GDM1 (cell line): ENCODE results near the gene LRCH3.

Experiments
- DNase-seq: peaks from one replicate; lab custom pipeline; 2025; lab: John Stamatoyannopoulos, UW

Gene LRCH3

DNA sequence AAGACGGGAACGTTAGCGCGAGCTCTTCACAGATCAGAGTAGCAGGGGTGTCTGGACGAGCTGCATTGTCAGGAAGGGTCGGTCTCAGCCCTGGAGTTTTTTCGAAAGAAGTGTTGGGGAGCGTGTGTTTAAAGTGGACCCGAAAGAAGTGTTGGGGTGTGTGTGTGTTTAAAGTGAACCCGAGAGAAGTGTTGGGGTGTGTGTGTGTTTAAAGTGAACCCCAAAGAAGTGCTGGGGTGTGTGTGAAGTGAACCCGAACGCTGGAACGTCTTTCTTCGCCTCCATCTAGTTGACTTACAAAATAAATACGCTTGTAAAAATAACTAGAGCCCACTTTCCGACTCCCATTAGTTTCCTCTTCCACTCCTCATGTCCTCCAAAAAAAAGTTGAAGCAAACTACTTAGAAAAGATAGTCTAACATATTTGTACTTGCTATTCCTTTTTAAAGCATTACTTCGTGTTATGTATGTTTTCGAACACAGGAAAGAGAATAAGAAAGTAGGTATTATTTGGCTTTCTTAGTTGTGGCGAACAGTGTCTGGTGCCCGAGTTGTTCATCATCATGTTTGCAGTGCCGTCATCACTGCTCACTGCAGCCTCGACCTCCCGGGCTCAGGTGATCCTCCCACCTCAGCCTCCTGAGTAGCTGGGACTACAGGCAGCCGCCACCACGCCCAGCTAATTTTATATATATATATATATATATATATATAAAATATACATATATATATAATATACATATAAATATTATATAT is 1.0 kb downstream of the LRCH3 start:
- DNase-seq = no peak

DNA sequence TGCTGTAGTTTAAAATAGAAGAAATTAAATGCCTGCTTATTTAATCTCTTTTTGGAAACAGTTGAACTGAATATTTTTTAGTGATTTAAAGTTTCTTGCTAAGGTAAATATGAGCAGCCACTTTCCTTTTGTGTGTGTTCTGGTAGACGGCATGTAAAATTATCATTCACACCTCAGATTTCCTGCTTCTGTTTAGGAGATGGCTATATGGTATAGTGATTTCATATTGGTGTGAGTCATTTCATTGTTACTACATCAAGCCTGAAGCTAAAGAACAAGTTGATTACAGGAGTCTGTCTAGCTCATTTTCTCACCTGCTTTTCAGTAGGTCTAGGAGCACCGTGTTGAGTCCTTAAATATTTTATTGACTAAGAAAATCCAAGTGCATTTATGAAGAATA is 2.2 kb downstream of the LRCH3 start:
- DNase-seq = no peak

DNA sequence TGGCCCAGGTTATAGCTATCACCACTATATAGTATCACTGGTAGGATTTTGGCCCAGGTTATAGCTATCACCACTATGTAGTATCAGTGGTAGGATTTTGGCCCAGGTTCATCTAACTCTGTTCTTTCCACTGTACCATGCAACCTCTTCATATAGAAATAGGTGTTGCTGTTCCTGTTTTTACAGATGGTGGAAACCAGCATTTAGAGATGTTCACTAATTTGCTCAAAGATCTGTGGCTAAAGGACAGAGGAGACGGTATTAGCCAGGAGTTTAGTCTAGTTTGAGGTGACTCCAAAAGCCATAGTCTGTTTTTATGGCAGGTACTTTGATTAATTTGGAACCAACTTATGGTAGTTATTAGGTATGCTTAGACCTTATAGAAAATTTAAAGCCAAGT is 3.1 kb downstream of the LRCH3 start:
- no peak for DNase-seq

DNA sequence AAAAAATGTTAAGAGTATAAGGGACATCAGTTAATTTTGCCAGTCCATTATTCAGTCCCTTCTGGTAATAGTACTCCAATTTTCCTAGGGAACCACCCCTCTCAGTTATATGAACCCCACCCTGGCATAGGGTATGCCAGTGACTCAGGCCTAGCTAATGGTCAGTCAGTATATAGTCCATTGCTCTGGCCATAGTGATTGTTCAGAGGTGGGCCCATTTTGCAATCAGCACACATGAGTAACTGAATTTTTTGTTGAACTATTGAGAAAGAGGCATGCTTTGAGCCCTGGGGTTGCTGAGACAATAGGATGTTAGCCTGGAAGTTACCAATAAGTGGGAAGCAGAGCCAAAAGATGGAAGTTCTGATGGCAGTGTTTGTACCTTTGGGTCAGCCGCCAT is 4.1 kb downstream of the LRCH3 start:
- no peak for DNase-seq

DNA sequence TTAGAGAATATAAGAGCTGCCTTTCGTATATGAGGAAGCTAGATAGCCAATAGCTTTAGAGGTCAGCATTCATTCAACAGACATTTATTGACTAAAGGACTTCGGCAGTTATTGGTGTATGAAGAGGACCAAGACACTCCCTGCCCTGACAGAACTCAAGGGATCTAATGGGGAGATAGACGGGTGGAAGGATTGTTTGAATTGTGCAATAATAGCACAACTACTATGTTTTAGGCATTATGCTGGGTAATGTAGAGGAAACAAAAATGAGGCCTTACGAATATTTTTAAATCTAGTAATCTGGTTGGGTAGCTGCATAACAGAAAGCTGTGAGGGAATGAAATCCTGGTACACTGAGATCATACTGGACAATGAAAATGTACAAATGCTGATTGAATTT is 5.0 kb downstream of the LRCH3 start:
- DNase-seq = no peak

DNA sequence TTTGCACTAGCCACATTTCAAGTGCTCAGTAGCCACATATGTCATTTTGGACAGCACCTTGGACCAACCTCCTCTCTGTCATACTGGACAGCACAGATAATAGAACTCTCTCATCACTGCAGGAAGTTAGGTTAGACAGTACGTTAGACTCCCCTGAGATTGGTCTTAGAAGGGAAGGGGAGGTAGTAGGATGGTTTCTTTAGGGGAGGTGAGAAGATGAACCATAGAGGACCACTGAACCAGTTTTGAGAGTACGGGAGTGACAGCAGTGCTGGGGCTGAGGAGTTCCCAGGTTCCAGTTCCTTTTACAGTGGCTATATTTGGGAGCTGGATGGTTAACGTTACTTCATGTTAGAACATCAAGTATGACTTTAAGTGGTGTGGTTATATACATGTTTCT is 7.8 kb downstream of the LRCH3 start:
- DNase-seq = no peak

DNA sequence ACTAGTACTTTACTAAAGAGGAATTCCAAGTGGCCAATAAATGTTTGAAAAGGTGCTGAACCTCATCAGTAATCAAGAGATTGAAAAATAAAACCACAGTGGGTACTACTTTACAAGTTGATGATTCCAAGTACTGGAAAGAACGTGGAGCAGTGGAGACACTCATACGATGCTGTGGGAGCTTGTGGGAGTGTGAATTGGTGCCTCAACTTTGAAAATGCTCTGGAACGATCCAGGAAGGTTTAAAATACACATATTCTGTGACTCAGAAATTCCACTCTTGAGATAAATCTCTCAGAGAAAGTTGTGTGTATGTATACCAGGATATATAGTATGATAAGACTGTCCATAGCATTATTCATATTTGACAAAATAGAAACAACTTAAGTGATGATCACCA is 9.3 kb downstream of the LRCH3 start:
- DNase-seq = no peak

DNA sequence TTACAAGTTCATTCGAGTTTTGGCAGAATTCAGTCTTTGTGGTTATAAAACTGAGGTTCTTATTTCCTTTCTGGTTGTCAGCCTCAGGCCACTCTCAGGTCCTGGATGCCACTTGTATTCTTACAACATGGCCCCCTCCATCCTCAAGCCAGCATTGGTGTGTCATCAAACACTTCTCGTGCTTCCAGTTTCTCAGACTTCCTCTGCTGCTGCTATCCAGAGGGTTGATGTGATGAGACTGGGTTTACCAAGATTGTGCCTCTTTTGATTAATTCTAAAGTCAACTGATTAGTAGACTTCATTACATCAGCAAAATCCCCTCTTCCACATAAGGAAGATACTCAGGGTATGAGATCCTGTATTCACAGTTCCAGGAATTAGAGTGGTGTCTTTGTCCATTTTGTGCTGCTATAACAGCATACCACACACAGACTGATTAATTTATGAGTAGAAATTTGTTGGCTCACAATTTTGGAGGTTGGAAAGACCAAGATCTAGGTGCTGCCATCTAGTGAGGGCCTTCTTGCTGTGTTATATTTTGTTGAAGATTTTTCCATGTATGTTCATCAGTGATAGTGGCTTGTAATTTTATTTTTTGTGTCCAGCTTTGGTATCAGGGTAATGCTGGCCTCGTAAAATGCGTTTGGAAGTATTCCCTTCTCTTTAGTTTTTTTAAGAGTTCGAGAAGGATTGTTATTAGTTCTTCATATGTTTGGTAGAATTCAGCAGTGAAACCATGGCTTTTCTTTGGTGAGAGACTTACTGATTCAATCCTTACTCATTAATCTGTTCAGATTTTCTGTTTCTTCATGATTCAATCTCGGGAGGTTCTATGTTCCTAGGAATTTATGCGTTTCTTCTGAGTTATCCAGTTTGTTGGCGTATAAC is 11.1 kb downstream of the LRCH3 start:
- DNase-seq = no peak

DNA sequence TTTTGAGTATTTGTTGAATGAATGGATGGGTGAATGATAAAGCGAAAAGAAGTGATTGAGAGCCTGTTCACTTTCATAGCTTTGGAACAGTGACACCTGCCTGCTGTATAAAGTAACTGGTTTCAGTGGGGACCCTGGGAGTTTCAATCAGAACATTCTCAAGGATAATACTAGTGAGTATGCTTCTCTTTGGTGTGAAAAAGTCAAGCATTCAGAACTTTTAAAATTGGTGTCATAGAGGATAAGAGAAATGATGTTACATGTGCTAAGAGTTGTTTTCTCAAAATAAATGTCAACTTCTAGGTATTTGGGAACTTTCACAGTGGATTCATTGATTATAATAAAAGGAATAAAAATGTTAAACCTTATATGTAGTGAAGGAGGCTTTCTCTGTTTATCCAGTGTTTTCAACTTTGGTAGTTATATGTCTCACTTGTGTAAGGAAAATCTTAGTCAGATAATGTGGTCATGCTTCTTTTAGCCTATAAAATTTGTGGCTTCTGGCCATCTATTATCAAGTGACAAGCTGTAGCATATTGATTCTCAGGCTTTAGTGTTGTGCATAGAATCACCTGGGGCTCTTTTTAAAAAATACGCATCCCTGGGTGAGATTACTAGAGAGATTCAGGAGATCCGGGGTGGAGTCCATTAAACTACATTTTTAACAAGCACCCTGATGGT is 11.9 kb downstream of the LRCH3 start:
- no peak for DNase-seq

DNA sequence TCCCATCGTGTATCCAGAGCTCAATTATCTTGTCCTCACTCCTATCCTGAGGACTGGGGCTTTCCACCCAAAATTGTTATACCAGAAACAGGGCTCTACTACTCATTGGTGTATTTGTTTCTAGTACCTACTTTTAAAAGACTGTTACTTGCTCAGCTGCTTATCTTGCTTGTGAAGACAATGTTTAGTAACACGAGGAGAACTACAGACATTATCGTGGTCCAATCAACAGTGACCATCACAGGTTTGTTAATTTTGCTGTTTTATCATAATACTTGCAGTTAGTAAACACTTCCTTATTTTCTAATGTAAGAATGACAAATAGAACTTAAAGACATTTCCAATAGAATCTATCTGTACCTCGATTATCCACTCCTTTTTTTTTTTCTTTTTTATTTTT is 13.5 kb downstream of the LRCH3 start:
- no peak for DNase-seq

DNA sequence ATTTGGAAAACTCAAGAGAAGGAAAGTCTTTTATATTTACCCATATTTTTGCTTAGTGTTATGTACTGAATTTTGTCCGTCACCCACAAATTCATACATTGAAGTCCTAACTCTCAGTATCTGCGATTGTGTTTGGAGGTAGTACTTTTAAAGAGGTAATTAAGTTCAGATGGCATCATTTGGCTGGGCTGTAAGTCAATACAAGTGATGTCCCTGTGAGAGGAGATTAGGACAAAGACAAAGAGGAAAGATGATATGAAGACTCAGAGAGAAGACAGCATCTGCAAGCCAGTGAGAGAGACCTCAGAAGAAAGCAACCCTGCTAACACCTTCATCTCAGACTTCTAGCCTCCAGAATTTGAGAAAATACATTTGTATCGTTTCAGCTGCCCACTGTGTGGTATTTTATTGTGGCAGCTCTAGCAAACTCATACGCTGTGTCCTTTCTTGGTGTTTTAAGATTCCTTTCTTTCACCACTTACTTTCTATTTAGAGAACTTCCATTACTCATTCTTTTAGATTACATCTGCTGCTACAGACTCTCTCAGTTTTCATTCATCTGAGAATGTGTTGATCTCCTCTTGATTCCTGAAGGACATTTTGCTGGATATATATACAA is 17.0 kb downstream of the LRCH3 start:
- no peak for DNase-seq

DNA sequence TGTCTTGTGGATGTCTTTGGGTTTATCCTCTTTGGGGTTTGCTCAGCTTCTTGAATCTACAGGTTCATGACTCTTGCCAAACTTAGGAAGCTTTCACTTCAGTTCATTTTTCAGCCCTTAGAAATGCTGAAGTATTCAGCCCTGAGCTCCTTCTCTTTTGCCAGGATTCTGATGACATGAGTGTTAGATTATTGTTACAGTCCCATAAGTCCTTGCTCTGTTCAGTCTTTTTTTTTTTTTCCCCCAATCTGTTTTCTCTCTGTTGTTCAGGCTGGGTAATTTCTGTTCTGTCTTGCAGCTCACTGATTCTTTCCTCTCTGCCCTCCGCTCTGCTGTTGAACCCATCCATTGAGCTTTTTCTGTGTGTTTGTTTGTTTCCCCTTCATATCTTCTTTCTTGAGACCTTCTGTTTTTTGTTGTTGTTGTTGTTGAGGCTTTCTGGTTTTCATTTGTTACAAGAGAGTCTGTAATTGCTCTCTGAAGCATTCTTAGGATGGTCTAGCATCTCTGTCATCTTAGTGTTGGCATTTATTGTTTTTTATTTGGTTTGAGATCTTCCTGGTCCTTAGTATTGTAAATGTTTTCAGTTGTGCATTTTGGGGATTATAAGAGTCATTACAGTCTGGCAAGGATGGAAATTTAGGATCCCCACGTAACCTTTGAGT is 18.4 kb downstream of the LRCH3 start:
- no peak for DNase-seq

DNA sequence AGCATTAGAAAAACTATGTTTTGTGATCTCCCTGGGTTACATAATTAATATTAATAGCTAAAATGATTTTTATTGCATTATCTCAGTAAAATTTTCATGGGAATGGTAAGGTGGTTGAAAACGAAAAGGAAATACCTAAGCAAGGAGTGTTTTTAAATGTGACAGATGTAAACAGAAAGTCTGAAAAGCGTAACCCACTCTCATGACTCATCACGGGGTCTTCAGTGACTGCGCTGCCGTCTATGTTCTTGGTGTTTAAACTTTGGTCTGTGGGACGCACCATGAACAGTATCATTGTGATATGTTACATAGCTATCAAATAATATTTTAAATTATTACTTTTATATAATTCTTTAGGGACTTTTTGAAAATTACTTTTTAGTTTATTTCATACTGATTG is 19.8 kb downstream of the LRCH3 start:
- DNase-seq = no peak

DNA sequence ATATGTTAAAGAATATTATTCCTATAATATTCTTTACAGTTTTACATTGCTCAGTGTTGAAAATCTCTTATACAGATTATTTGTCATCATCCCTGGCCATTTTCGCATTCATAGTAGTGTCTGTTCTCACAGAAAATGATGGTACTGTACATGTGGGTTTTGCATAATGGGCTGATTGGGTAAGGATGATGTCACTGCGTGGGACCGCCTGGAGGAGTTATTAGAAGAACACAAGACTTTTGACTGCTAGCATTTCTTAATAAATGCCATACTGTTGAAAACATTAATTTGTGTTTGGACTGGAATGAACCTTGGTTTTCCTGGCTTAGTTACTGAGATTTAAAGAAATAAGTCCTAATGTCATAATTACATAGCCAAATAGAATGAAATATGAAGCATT is 20.3 kb downstream of the LRCH3 start:
- no peak for DNase-seq

DNA sequence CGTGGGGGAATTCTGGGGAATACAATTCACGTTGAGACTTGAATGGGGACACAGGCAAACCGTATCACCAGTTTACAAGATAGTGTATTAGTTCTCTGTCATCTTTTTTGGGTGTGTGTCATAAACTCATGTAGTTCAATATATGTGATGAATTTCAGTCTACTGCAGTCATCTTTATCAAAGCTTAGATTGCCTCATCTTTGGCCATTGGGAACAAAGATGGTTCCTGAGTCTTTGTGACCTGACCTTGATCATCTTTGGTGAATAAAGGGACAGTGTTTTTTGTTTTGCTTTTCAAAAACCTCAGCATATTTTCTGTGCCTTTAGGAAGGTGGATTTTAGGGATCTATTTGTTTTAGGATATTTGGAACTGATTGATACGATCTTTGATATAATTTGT is 23.3 kb downstream of the LRCH3 start:
- DNase-seq = no peak

DNA sequence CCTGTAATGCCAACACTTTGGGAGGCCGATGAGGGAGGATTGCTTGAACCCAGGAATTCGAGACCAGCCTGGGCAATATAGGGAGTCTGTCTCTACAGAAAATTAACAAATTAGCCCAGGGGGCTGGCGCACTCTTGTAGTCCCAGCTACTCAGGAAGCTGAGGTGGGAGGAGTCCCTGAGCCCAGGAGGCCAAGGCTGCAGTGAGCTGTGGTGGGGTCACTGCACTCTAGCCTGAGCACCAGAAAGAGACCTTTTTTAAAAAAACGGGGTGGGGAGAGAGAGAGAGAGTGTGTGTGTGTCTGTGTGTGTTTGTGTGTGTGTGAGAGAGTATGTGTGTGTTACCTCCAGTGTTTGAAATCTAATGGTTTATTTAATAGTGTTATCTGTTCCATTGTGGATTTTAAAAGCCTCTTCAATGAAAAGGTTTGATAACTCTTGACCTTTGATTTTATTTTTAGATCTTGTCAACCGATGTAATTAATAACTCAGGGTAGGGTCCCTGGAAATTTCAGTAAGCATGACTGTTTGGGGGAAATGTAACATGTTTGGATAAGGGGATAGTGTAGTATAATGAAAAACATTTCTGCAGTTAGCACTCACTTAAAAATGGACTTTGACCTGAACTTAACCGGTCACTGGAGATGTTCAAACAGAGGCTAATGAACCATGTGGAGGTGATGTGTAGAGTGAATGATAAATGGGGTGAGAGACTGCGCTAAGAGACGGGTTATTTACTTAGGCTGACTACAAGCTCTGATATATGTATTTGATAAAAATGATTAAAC is 29.7 kb downstream of the LRCH3 start:
- DNase-seq = no peak

DNA sequence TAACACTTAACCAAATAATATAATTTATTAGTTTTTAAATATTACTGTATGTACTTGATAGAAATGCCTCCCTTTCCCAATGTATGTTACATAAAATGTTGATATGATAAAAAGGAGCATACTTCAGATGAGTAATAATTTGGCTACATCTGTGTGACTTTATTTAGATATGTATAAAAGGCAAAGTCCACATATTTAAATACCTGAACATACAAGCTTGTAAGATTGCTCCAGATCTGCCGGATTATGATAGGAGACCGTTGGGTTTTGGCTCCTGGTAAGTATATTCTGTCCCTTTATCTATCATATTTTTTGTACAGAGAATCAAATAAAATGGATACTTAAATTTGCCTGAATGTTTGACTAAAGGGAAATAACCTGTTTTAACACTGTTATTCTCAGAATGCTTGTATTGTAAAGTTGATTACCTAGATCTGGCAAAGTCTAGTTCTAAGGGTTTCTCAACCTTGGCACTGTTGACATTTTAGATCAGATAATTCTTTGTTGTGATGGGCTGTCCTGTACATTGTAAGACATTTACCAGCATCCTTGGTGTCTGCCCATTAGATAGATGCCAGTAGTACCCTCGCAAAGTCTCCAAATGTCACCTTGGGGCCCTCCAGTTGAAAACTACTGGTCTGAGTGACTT is 38.5 kb downstream of the LRCH3 start:
- DNase-seq = no peak

DNA sequence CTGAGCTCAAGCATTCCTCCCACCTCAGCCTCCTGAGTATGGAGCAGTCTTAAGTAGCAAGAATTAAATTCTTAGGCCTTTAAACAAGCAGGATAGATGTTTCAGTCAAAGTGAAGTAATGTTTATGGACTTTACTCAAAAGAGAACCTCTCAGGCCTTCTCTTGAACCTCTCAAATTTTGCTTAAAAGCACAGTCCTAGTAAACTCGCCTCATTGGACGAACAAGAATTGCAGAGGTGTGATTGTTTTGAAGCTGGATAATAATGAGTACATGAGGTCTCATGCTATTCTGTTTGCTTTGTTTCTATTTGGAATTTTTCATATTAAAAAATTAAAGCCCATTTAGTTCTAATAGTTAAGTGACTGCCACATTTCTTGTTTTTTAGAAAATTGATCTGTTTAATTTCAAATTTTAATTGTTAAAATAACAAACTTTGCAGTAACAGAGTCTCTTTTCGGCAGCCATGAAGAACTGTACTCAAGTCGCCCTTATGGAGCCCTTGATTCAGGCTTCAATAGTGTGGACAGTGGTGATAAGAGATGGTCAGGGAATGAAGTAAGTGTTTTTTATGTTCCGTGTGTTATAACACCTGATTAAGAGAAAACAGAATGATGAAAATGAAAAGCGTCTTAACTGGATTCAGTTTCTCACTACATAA is 39.4 kb downstream of the LRCH3 start:
- no peak for DNase-seq

DNA sequence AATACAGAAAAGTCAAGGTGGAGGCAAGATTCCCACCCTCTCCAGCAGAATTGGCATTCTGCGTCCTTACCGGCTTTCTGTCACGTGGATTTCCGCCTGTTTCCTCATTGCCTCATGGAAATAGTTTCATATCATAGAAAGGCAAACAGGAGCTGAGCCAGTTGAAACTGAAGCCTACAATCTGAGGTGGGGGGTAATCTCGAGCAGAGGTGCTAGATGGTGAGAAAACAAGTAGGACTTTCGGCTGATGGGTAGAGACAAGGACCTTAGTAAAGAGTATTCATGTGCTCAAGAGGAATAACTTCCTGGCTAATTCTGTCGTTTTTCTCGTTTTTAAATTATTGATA is 39.9 kb downstream of the LRCH3 start:
- DNase-seq = no peak
